Trophoblast cell (in vitro differentiated cells and primary cell): ENCODE results near the gene PELI2.

ENCODE experiments used
- DNase-seq, 2 donors: peaks; one replicate each; pipeline ENCODE4 v3.0.0-alpha.2; 2016
- H2AFZ ChIP-seq: 2 replicates; pipeline ENCODE4 v1.6.1; 2013; ENCODE audit warnings: low read length, moderate library complexity, mild to moderate bottlenecking; ENCODE audit not compliant: insufficient read depth, poor library complexity
- H2AK5ac ChIP-seq: 2 replicates; pipeline ENCODE4 v1.6.1; 2013; ENCODE audit warnings: mild to moderate bottlenecking, low read length
- H2BK120ac ChIP-seq: 2 replicates; pipeline ENCODE4 v1.6.1; 2013; ENCODE audit warnings: low read length, mild to moderate bottlenecking, moderate library complexity; ENCODE audit not compliant: insufficient read depth, poor library complexity
- H2BK12ac ChIP-seq: 2 replicates; pipeline ENCODE4 v1.6.1; 2013; ENCODE audit warnings: mild to moderate bottlenecking, low read length, moderate library complexity
- H2BK5ac ChIP-seq: 2 replicates; pipeline ENCODE4 v1.6.1; 2013; ENCODE audit warnings: low read length, low read depth, moderate library complexity, mild to moderate bottlenecking; ENCODE audit not compliant: poor library complexity
- H3K14ac ChIP-seq: 2 replicates; pipeline ENCODE4 v1.6.1; 2013; ENCODE audit warnings: mild to moderate bottlenecking, low read length
- H3K18ac ChIP-seq: 2 replicates; pipeline ENCODE4 v1.6.1; 2013; ENCODE audit warnings: mild to moderate bottlenecking, low read length
- H3K23ac ChIP-seq: 2 replicates; pipeline ENCODE4 v1.6.1; 2013; ENCODE audit warnings: low read length
- H3K27ac ChIP-seq: 2 replicates; pipeline ENCODE4 v1.5.1; 2013; ENCODE audit warnings: low read depth, mild to moderate bottlenecking, inconsistent platforms, low read length, moderate library complexity
- H3K27me3 ChIP-seq: 2 replicates; pipeline ENCODE4 v1.6.1; 2013; ENCODE audit warnings: inconsistent platforms, mild to moderate bottlenecking, low read length, moderate library complexity; ENCODE audit not compliant: insufficient read depth
- H3K36me3 ChIP-seq, 2 experiments: 1 replicate in 1 of 2; 2 replicates in 1 of 2; pipeline ENCODE4 v1.6.1; 2013; ENCODE audit warnings: low read length in 2 of 2, mild to moderate bottlenecking in 2 of 2, moderate library complexity in 1 of 2; ENCODE audit not compliant: insufficient read depth in 2 of 2, control insufficient read depth in 1 of 2
- H3K4ac ChIP-seq: 2 replicates; pipeline ENCODE4 v1.6.1; 2013; ENCODE audit warnings: low read depth, mild to moderate bottlenecking, low read length, moderate library complexity
- H3K4me1 ChIP-seq, 2 experiments: 1 replicate in 1 of 2; 2 replicates in 1 of 2; pipeline ENCODE4 v1.6.1; 2013; ENCODE audit warnings: low read length in 2 of 2, mild to moderate bottlenecking in 2 of 2, moderate library complexity in 1 of 2; ENCODE audit not compliant: insufficient read depth in 2 of 2, control insufficient read depth in 1 of 2
- H3K4me2 ChIP-seq: 2 replicates; pipeline ENCODE4 v1.6.1; 2013; ENCODE audit warnings: inconsistent platforms, mild to moderate bottlenecking, low read length, moderate library complexity
- H3K4me3 ChIP-seq: 2 replicates; pipeline ENCODE4 v1.5.1; 2013; ENCODE audit warnings: mild to moderate bottlenecking, low read depth, low read length, inconsistent platforms
- H3K79me1 ChIP-seq: one replicate; pipeline ENCODE4 v1.6.1; 2013; ENCODE audit warnings: low read length
- H3K79me2 ChIP-seq: 2 replicates; pipeline ENCODE4 v1.6.1; 2013; ENCODE audit warnings: low read length, mild to moderate bottlenecking; ENCODE audit not compliant: control insufficient read depth, insufficient read depth, poor library complexity
- H3K9ac ChIP-seq: 2 replicates; pipeline ENCODE4 v1.6.1; 2013; ENCODE audit warnings: mild to moderate bottlenecking, low read length
- H3K9me3 ChIP-seq: 2 replicates; pipeline ENCODE4 v1.6.1; 2013; ENCODE audit warnings: low read depth, mild to moderate bottlenecking, control low read depth, inconsistent platforms, low read length; ENCODE audit not compliant: insufficient read depth
- H4K12ac ChIP-seq: 2 replicates; pipeline ENCODE4 v1.6.1; 2013; ENCODE audit warnings: low read depth, mild to moderate bottlenecking, low read length, moderate library complexity
- H4K8ac ChIP-seq: 2 replicates; pipeline ENCODE4 v1.6.1; 2013; ENCODE audit warnings: low read depth, mild to moderate bottlenecking, low read length, moderate library complexity
- H4K91ac ChIP-seq: one replicate; pipeline ENCODE4 v1.6.1; 2013; ENCODE audit warnings: low read depth, mild to moderate bottlenecking, low read length, moderate library complexity
- WGBS: extraction: QIAGEN DNeasy Blood & Tissue Kit; methylation state at CpG from one replicate; pipeline ENCODE4 v1.1.7; 2013; ENCODE audit warnings: missing lambda C conversion rate; ENCODE audit not compliant: insufficient read length, insufficient coverage; ENCODE audit errors: extremely low coverage; 5-methylcytosine and 5-hydroxymethylcytosine counted together

Gene PELI2

DNA sequence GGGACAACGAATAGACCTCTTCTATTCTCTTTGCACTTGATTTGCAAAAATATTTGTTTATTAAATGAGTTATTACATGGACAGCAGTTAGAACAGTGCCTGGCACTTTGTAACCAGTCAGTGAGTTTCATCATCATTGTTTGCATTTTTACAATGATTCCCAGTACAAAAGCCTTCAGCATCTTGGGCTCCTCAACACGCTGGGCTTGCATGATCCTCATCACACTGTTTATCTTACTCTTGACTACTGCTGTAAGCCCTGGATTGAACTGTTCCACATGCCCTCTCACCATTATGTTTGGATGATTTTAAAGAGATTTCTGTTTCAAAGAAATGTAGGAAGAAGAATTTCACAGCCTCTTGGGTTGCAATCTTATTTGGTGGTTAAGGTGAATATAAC, 204.3 kb downstream of the PELI2 start:
- no peaks in the 10 kb centered on the region for H3K79me2 ChIP-seq
- no peaks in the 10 kb centered on the region for H3K79me1 ChIP-seq
- no peak overlapping the region for H4K91ac ChIP-seq
- H2BK120ac ChIP-seq, result no peak overlapping the region
- no peak overlapping the region for H3K18ac ChIP-seq
- H2BK5ac ChIP-seq, result no peak overlapping the region
- H4K8ac ChIP-seq, result no peak overlapping the region
- no peaks in the 10 kb centered on the region for H3K36me3 ChIP-seq
- H3K4me2 ChIP-seq, result no peak overlapping the region
- H3K4me1 ChIP-seq, result no peaks in the 10 kb centered on the region
- H4K12ac ChIP-seq, result no peak overlapping the region
- no peak overlapping the region for H3K27ac ChIP-seq
- no peak overlapping the region for H3K23ac ChIP-seq
- H2BK12ac ChIP-seq, result no peak overlapping the region
- H2AFZ ChIP-seq, result no peak overlapping the region
- no peaks in the 10 kb centered on the region for H3K9me3 ChIP-seq
- H2AK5ac ChIP-seq, result no peak overlapping the region
- DNase-seq, result no peak
- no peak overlapping the region for H3K4me3 ChIP-seq
- H3K14ac ChIP-seq, result no peak overlapping the region
- H3K4ac ChIP-seq, result no peak overlapping the region
- H3K9ac ChIP-seq, result no peak overlapping the region
- no CpG with 5 or more reads among the region's 2 CpGs for WGBS
- no peaks in the 10 kb centered on the region for H3K27me3 ChIP-seq

DNA sequence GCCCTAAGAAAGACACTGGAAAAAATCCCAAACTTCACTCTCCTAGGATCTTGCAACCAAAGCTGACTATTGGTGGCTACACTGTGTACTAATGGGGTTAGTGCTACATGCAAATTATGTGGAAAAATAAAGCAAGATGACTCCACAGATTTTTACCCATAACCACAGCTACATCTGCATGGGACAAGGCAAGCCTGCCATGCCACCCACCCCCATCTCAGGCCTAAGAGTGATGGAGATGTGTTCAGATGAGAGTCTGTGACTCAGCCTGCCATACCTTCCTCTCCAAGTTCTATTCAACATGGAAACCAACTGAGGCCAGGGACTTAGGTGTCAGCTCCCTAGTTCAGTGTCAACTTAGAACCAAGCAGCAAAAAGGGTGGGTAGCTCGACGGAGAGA, 206.2 kb downstream of the PELI2 start:
- Histone ChIP-seq H3K23ac (no peak overlapping the region), H2BK120ac (no peak overlapping the region), H3K27me3 (no peaks in the 10 kb centered on the region), H3K36me3 (no peaks in the 10 kb centered on the region), H2BK5ac (no peak overlapping the region), H4K8ac (no peak overlapping the region), H4K12ac (no peak overlapping the region), H3K4ac (no peak overlapping the region), H3K4me2 (no peak overlapping the region), H2BK12ac (no peak overlapping the region), H3K14ac (no peak overlapping the region), H3K9me3 (no peaks in the 10 kb centered on the region), H2AK5ac (no peak overlapping the region), H3K18ac (no peak overlapping the region), H3K4me1 (no peaks in the 10 kb centered on the region), H3K79me2 (no peaks in the 10 kb centered on the region), H3K4me3 (no peak overlapping the region), H3K27ac (no peak overlapping the region), H3K79me1 (no peaks in the 10 kb centered on the region), H2AFZ (no peak overlapping the region), H4K91ac (no peak overlapping the region), H3K9ac (no peak overlapping the region)
- no CpG with 5 or more reads among the region's 2 CpGs for WGBS
- DNase-seq, result no peak

DNA sequence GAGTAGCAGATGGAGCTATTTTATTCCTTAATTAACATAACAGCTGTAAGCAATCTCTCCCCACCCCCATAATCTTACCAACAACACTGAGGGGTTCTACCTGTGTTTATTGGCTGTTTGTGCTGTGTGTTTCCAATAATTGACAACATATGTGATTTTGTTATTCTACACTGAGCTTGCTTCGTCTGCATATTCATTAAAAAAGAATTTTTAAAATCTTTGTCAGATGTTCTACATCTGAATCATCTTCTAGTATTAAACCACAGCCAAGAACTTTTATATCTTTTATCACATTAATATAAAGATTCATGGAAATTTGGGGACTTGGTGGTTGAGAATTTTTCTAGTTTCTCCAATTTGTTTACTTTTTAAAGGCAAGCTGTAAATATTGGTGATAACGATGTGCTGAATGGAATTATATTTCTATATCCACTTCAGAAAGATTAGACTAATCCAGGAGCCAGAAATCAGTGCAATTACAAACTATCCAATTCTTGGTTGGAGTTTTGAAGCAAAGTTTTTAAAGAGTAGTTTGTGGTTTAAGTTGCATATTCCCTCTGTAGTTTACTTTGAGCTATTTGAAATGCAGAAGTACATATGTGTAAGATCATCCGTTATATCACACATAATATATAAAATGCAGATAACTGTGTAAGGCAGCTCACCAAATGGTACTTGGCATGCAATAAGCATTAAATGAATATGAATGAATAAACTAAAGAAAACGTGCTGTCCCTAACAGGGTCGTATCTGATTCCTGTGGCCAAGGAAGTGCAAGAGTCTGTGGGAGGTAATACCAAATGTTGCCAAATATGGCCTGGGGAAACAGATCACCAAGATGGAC, 206.9 kb downstream of the PELI2 start:
- H3K4me3 ChIP-seq, result no peak overlapping the region
- no CpG with 5 or more reads among the region's 5 CpGs for WGBS
- no peaks in the 10 kb centered on the region for H3K9me3 ChIP-seq

DNA sequence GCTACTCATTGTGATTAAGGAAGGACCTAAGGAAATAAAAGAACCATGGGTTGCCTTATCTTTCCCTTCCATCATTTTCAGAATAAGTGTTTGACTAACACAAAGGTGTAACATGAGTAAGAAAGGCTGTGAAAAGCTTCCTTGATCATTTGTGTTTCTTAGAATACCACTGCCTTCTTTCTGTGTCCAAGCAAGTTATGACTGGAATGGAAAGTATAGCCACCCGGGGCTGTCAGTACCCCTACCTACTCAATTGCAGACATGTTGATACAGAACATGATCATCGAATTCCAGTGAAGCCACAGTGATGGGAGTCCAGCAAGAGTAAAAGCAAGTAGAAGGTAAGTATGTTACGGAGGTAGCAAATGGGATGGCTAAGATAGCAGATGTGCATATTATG, 209.8 kb downstream of the PELI2 start:
- Histone ChIP-seq H3K18ac (no peak overlapping the region), H2BK12ac (no peak overlapping the region), H3K4me3 (no peak overlapping the region), H4K91ac (no peak overlapping the region), H4K8ac (no peak overlapping the region), H3K4me1 (no peaks in the 10 kb centered on the region), H3K23ac (no peak overlapping the region), H2BK120ac (no peak overlapping the region), H3K9ac (no peak overlapping the region), H3K27me3 (no peaks in the 10 kb centered on the region), H3K36me3 (no peaks in the 10 kb centered on the region), H3K9me3 (peaks cover 2% of the 10 kb centered on the region), H2AK5ac (no peak overlapping the region), H3K14ac (no peak overlapping the region), H4K12ac (no peak overlapping the region), H3K79me2 (no peaks in the 10 kb centered on the region), H3K79me1 (no peaks in the 10 kb centered on the region), H3K27ac (no peak overlapping the region), H2AFZ (no peak overlapping the region), H3K4ac (no peak overlapping the region), H2BK5ac (no peak overlapping the region), H3K4me2 (no peak overlapping the region)
- no peak for DNase-seq
- no CpG with 5 or more reads among the region's 3 CpGs for WGBS

More for the DNA sequence above, 206.9 kb downstream of the PELI2 start:
- H3K79me2 ChIP-seq, result no peaks in the 10 kb centered on the region
- H3K4ac ChIP-seq, result no peak overlapping the region
- no peak overlapping the region for H3K27ac ChIP-seq
- no peak overlapping the region for H4K8ac ChIP-seq
- H3K27me3 ChIP-seq, result no peaks in the 10 kb centered on the region
- H2BK120ac ChIP-seq, result no peak overlapping the region
- H3K79me1 ChIP-seq, result no peaks in the 10 kb centered on the region
- no peaks in the 10 kb centered on the region for H3K4me1 ChIP-seq
- no peak overlapping the region for H2AK5ac ChIP-seq
- no peak overlapping the region for H3K18ac ChIP-seq
- H4K91ac ChIP-seq, result no peak overlapping the region
- no peaks in the 10 kb centered on the region for H3K36me3 ChIP-seq
- no peak overlapping the region for H2BK12ac ChIP-seq
- no peak overlapping the region for H2BK5ac ChIP-seq
- H4K12ac ChIP-seq, result no peak overlapping the region
- H3K23ac ChIP-seq, result no peak overlapping the region
- H2AFZ ChIP-seq, result no peak overlapping the region
- no peak overlapping the region for H3K4me2 ChIP-seq
- DNase-seq, result peak in 1 of 2 donors; percentile 4
- H3K9ac ChIP-seq, result no peak overlapping the region
- no peak overlapping the region for H3K14ac ChIP-seq
